NCI-H1694 (cell line): ENCODE results near the gene CCK.
A peak's percentile ranks its signal among the peaks of the same experiment; 100 is the strongest.
"Not testable (repeated sequence)": the region's sequence is repeated elsewhere in the genome, so short reads cannot be mapped to it uniquely, and the experiment has no call there.

Source experiments
- DNase-seq: peaks from one replicate; lab custom pipeline; 2025; lab: John Stamatoyannopoulos, UW

The CCK gene

GRCh38 chr3:42266085-42266484 lies at the start of gene CCK:
Gene CCK (minus strand): TSS chr3:42266185. CDS start chr3:42263630, 2,555 bp downstream.
- no peak for DNase-seq

- no peak for DNase-seq
These were observed 48.4 kb upstream of the CCK start for GRCh38 chr3:42314411-42314810.

GRCh38 chr3:42308651-42309050 lies 42.7 kb upstream of the CCK start:
- no peak for DNase-seq

GRCh38 chr3:42306499-42306898 lies 40.5 kb upstream of the CCK start:
- DNase-seq, result no peak

GRCh38 chr3:42302924-42303634 lies 37.1 kb upstream of the CCK start:
- DNase-seq, result no peak

- no peak for DNase-seq
These were observed 35.6 kb upstream of the CCK start for GRCh38 chr3:42301446-42302175.

- DNase-seq, result no peak
These were observed 34.8 kb upstream of the CCK start for GRCh38 chr3:42300778-42301177.

- DNase-seq, result no peak
These were observed 34.0 kb upstream of the CCK start for GRCh38 chr3:42300013-42300412.

GRCh38 chr3:42298259-42298658 lies 32.3 kb upstream of the CCK start:
- DNase-seq, result no peak

GRCh38 chr3:42292009-42292408 lies 26.0 kb upstream of the CCK start:
- no peak for DNase-seq

- no peak for DNase-seq
These were observed 25.2 kb upstream of the CCK start for GRCh38 chr3:42290966-42291714.

- DNase-seq, result peak; percentile 1
These were observed 23.0 kb upstream of the CCK start for GRCh38 chr3:42289026-42289425.

- DNase-seq, result no peak
These were observed 22.4 kb upstream of the CCK start for GRCh38 chr3:42288385-42288784.

GRCh38 chr3:42287423-42287822 lies 21.4 kb upstream of the CCK start:
- DNase-seq, result not testable (repeated sequence)

- DNase-seq, result no peak
These were observed 11.7 kb upstream of the CCK start for GRCh38 chr3:42277676-42278075.

GRCh38 chr3:42276141-42277132 lies 10.5 kb upstream of the CCK start:
- no peak for DNase-seq

- no peak for DNase-seq
These were observed 9.2 kb upstream of the CCK start for GRCh38 chr3:42275217-42275616.

- no peak for DNase-seq
These were observed 8.3 kb upstream of the CCK start for GRCh38 chr3:42274266-42274665.

GRCh38 chr3:42273361-42273760 lies 7.4 kb upstream of the CCK start:
- no peak for DNase-seq

- DNase-seq, result no peak
These were observed 5.8 kb upstream of the CCK start for GRCh38 chr3:42271786-42272185.

- no peak for DNase-seq
These were observed 4.6 kb upstream of the CCK start for GRCh38 chr3:42270561-42270960.

GRCh38 chr3:42269647-42270046 lies 3.7 kb upstream of the CCK start:
- DNase-seq, result no peak
